GF-D8 (cell line): Measurements from ENCODE around the gene NYAP1.
"Not testable (repeated sequence)": the region's sequence is repeated elsewhere in the genome, so short reads cannot be mapped to it uniquely, and the experiment has no call there.

Source experiments
- DNase-seq: peaks from one replicate; lab custom pipeline; 2025; lab: John Stamatoyannopoulos, UW

NYAP1 gene

GRCh38 chr7:100483090-100483721 lies 521 bp upstream of the NYAP1 start:
- DNase-seq, result no peak

- DNase-seq, result no peak
Observed at GRCh38 chr7:100484673-100485045, 932 bp downstream of the NYAP1 start.

GRCh38 chr7:100485471-100485876 lies 1.7 kb downstream of the NYAP1 start:
- no peak for DNase-seq

- DNase-seq, result no peak
Observed at GRCh38 chr7:100486111-100486636, 2.4 kb downstream of the NYAP1 start.

GRCh38 chr7:100486753-100487446 lies 3.2 kb downstream of the NYAP1 start:
- DNase-seq, result no peak

DNA sequence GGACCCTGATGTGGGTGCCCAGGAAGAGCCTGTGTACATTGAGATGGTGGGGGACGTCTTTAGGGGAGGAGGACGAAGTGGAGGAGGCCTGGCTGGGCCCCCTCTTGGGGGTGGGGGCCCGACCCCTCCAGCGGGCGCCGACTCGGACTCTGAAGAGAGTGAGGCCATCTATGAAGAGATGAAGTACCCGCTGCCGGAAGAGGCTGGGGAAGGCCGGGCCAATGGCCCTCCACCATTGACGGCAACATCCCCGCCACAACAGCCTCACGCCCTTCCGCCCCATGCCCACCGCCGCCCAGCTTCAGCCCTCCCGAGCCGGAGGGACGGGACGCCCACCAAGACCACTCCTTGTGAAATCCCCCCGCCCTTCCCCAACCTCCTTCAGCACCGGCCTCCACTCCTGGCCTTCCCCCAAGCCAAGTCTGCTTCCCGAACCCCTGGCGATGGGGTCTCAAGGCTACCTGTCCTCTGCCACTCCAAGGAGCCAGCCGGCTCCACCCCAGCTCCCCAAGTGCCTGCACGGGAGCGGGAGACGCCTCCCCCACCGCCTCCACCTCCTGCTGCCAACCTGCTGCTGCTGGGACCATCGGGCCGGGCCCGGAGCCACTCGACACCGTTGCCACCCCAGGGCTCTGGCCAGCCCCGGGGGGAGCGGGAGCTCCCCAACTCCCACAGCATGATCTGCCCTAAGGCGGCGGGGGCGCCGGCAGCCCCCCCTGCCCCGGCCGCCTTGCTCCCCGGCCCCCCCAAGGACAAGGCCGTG lies 4.8 kb downstream of the NYAP1 start:
- no peak for DNase-seq

DNA sequence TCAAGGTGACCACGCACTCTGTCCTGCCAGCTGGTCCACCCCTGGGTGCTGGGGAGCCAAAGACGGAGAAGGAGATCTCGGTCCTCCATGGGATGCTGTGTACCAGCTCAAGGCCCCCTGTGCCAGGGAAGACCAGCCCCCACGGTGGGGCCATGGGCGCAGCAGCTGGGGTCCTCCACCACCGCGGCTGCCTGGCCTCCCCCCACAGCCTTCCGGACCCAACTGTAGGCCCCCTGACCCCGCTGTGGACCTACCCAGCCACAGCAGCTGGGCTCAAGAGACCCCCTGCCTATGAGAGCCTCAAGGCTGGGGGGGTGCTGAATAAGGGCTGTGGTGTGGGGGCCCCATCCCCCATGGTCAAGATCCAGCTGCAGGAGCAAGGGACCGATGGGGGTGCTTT lies 5.4 kb downstream of the NYAP1 start:
- DNase-seq, result no peak

- DNase-seq, result no peak
Observed at GRCh38 chr7:100489824-100490223, 6.1 kb downstream of the NYAP1 start.

- no peak for DNase-seq
Observed at GRCh38 chr7:100490483-100491191, 6.9 kb downstream of the NYAP1 start.

GRCh38 chr7:100491192-100491578 lies 7.5 kb downstream of the NYAP1 start:
- no peak for DNase-seq

DNA sequence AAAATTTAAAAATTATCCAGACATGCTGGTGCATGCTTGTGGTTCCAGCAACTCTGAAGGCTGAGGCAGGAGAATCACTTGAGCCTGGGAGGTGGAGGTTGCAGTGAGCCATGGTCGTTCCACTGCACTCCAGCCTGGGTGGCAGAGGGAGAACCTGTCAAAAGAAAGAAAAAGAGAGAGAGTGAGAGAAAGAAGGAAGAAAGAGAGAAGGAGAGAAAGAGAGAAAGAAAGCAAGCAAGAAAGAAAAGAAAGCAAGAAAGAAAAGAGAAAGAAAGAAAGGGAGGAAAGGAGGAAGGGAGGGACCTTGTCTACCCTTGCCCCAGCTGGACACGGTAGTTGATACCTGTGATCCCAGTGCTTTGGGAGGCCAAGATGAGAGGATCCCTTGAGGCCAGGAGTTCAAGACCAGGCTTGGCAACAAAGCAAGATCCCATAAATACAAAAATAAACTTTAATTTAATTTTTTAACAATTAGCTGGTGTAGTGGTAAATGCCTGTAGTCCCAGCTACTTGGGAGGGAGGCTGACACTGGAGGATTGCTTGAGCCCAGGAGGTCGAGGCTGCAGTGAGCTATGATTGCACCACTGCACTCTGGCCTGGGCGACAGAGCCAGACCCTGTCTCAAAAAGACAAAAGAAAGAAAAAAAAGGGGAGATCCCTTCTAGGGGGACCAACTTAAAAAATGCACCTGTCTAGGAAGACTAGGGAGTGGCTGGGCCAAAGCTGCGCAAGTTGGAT lies 9.2 kb downstream of the NYAP1 start:
- no peak for DNase-seq

DNA sequence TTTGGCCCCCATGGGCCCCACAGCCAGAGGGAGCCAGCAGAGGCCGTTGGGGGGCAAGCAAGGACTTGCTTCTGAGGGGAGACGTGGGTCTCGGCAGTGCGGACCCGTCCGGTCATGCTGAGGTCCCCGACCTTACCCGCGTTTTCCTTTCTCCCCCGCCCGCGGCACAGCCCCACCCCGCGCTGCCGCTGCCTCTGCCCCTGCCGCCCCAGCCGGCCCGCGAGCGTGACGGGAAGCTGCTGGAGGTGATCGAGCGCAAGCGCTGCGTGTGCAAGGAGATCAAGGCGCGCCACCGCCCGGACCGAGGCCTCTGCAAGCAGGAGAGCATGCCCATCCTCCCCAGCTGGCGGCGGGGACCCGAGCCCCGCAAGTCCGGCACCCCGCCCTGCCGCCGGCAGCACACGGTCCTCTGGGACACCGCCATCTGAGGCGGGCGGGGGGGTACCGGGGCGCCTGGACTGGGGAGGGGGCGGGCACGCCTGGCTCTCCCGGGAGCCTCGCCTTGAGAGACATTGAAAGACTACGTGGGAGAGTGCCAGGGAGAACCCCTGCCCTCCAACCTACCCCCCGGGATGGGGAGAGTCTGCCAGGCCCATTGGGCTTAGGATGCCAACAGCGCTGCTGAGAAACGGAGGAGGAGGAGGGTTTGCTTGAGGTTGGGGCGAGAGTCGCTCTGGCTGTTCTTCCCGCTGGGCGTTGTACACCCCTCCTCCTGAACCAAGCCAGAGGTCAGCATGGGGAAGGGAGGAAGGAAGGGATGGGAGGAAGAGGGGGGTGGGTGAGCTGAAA lies 9.9 kb downstream of the NYAP1 start:
- no peak for DNase-seq

GRCh38 chr7:100496509-100496908 lies 12.8 kb downstream of the NYAP1 start:
- no peak for DNase-seq

DNA sequence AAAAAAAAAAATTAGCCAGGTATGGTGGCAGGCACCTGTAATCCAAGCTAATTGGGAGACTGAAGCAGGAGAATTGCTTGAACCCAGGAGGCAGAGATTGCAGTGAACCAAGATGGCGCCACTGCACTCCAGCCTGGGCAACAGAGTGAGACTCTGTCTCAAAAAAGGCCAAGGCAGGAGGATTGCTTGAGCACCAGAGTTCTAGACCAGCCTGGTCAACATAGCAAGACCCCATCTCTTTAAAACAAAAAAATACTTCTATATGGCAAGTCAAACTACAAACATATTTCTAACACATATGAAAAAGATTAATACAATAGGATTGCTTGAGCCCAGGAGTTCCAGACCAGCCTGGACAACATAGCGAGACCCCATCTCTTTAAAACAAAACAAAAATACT lies 17.0 kb downstream of the NYAP1 start:
- DNase-seq, result not testable (repeated sequence)

GRCh38 chr7:100504031-100504430 lies 20.3 kb downstream of the NYAP1 start:
- DNase-seq, result not testable (repeated sequence)

DNA sequence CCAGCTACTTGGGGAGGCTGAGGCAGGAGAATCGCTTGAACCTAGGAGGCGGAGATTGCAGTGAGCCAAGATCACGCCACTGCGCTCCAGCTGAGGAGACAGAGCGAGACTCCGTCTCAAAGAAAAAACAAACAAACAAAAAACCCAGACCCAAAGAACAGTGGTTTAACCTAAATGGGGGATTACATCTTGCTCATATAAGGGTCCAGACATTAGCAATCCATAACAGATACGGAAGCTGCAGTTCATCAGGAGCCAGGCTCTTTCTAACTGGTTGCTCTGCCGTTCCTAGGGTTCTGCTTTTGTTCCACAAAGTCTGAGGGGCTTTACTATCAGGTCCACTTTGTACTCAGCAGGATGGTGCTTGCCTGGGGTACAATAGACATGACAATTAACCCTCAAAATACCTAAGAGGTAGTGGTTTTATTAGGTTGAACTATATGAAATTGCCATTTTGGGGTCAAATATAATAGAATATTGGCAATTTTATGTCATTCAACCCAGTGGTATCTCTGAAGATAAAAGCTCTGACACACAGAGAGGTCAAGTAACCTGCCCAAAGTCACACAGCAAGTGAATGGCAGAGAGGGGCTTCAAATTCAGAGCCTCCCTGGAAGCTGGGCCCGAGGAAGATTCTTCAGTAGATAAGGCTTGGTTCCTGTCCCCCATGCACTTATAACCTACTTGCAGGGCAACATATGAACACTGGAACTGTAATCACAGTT lies 21.3 kb downstream of the NYAP1 start:
- DNase-seq, result no peak

DNA sequence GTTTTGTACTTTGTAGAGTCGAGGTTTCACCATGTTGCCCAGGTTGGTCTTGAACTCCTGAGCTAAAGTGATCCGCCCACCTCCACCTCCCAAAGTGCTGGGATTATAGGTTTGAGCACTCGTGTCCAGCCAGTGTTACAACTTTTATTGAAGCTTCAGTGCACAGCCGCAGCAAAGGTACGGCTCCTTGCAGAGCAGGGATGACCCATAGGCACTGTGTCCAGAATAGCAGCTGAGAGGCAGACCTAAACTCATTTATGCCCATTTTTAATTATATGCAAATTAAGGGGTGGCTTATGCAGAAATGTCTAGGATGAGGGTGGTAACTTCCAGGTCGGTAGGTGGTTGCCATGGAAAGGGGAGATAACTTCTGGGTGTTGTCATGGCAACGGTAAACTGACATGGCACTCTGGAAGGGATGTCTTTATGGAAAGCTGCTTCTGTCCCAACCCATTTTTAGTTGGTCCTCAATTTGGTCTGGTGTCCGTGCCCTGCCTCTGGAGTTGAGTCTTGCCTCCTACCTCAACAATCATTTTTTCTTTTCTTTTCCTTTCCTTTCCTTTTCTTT lies 22.7 kb downstream of the NYAP1 start:
- no peak for DNase-seq

GRCh38 chr7:100509231-100509630 lies 25.5 kb downstream of the NYAP1 start:
- no peak for DNase-seq

- no peak for DNase-seq
Observed at GRCh38 chr7:100510437-100511239, 26.9 kb downstream of the NYAP1 start.
